Thyroid gland (tissue), 4 donors: Measurements from ENCODE around the gene STK4. TPM values are rescaled to one million over a fixed set of nuclear protein-coding genes. Genes with fewer than 3 reads are reported as not detected.

Experiments
- DNase-seq, 2 donors: peaks; one replicate each; pipeline ENCODE4 v3.0.0-alpha.2; 2019
- H3K27ac ChIP-seq, 3 donors: fragments of 200-600 bp; sonication (generic); 1 replicate in 2 of 3; 2 replicates in 1 of 3; pipeline ENCODE4 v1.5.1; 2016 to 2019; ENCODE audit warnings: mild to moderate bottlenecking in 1 of 3, moderate library complexity in 1 of 3
- H3K27me3 ChIP-seq: fragments of 200-600 bp; sonication (generic); one replicate; pipeline ENCODE4 v1.5.1; 2019
- H3K36me3 ChIP-seq, 2 donors: fragments of 200-600 bp; sonication (generic); one replicate each; pipeline ENCODE4 v1.5.1; 2016 to 2019
- H3K4me1 ChIP-seq, 2 donors: fragments of 200-600 bp; sonication (generic); one replicate each; pipeline ENCODE4 v1.5.1; 2017 to 2019
- H3K4me3 ChIP-seq, 3 donors: fragments of 200-600 bp; sonication (generic); replicated peaks in 1 of 3; 1 replicate in 2 of 3; 2 replicates in 1 of 3; pipeline ENCODE4 v1.5.1; 2016; ENCODE audit warnings: mild to moderate bottlenecking in 1 of 3
- H3K9me3 ChIP-seq: fragments of 200-600 bp; sonication (generic); one replicate; pipeline ENCODE4 v1.5.1; 2017
- POLR2A ChIP-seq, 2 donors: fragments of 450-650 bp; IDR thresholded peaks; one replicate each; pipeline ENCODE4 v1.6.1; 2017; ENCODE audit warnings: antibody characterized with exemption in 2 of 2, mild to moderate bottlenecking in 2 of 2, moderate library complexity in 1 of 2
- WGBS, 2 donors: methylation state at CpG; one replicate each; pipeline ENCODE4 v1.1.5; 2017; 5-methylcytosine and 5-hydroxymethylcytosine counted together
- intact Hi-C: fragments of 100-400 bp; cut with DNase I; formaldehyde crosslinking; loops from one replicate; pipeline ENCODE4 v1.15.1; 2023
- total RNA-seq, 4 donors: library from RNA; depleted of rRNA; stranded (reverse); fragments of >200 nt; gene quantifications; one replicate each; pipeline ENCODE4 v1.2.3, GENCODE V29; 2016
- TF ChIP-seq, protein P1 (sequence below), 6 experiments: fragments of 200-600 bp in 3 of 6; fragments of 450-650 bp in 3 of 6; sonication (generic) in 3 of 6; IDR thresholded peaks; one replicate each; pipeline ENCODE4 v1.5.1; 2016 to 2019; ENCODE audit warnings: antibody characterized with exemption in 6 of 6, mild to moderate bottlenecking in 2 of 6, inconsistent platforms in 1 of 6, moderate library complexity in 1 of 6

STK4 gene
- total RNA-seq, 4 donors from 2014 or later: 18.8 to 37.2 (median 29.2) TPM

DNA sequence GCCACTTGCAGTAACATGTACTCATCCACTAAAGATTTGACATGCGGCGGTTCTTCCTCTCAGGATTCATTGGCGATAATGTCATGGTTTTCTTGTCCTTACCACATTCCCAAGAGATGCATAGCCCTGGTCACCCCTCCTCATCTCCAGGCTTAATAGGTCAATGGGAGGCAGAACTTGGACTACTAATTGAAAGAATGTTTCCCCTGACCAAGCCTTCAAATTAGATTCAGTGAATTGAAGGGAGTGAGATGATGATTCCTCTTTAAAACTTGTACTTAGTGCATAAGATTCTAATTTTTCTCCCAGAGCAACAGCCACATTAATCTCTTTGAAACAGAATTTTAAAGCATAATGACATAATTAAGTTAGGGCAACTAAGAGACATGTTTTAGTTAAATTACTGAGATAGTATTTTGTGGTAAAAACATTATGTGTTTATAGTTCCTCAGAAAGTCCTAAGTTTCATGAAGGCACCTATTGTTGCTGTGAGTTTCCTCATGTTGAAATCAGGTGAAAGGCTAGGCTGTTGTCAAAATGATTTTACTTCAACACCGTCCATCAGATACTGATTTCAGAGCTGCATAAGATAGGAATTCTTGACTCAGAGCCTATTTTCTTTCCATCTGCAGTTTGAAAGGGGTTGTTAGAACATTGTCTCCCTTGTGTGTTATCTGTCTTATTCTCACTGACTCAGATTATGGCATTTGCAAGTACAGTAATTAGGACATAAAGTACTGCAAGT, 48.5 kb downstream of the STK4 start:
- intact Hi-C loops: loop anchor here (10.0 kb wide), 1 partner anchor 80 kb away; no protein-coding TSS in a partner anchor
- H3K36me3 ChIP-seq: no peaks in the 10 kb centered on the region
- TF ChIP-seq, protein P1, sequence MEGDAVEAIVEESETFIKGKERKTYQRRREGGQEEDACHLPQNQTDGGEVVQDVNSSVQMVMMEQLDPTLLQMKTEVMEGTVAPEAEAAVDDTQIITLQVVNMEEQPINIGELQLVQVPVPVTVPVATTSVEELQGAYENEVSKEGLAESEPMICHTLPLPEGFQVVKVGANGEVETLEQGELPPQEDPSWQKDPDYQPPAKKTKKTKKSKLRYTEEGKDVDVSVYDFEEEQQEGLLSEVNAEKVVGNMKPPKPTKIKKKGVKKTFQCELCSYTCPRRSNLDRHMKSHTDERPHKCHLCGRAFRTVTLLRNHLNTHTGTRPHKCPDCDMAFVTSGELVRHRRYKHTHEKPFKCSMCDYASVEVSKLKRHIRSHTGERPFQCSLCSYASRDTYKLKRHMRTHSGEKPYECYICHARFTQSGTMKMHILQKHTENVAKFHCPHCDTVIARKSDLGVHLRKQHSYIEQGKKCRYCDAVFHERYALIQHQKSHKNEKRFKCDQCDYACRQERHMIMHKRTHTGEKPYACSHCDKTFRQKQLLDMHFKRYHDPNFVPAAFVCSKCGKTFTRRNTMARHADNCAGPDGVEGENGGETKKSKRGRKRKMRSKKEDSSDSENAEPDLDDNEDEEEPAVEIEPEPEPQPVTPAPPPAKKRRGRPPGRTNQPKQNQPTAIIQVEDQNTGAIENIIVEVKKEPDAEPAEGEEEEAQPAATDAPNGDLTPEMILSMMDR (IDR thresholded peaks at IDR 0.05): no peak
- no peak for TF ChIP-seq POLR2A (IDR thresholded peaks at IDR 0.05)

DNA sequence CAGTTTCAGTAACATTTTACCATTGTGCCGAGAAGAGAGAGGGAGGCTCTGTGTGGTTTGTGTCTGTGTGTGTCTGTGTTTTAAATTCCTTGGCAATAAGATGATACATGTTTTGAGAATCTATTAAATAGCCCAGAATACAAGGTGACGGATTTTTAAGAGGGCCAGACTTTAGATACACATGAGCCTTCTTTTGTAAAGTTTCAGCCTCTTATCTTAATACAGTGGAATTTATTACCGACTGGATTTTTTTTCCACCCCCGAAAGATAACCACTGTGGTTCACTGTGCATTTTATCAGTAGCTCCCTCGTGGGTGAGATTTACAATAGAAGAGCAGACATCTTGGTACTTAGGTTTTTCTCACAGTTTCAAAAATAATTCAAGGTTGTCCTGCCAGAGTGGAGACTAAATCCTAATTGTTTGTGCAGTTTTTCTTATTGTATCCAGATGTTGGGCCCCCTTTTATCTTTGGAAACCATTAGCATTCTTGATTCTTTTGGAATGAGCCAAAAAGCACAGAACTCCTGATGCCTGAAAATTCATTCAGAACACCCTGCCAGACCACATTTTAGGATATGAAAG, 49.9 kb downstream of the STK4 start:
- no peaks in the 10 kb centered on the region for H3K4me1 ChIP-seq
- TF ChIP-seq POLR2A (IDR thresholded peaks at IDR 0.05): no peak
- TF ChIP-seq, protein P1 (IDR thresholded peaks at IDR 0.05): no peak
- intact Hi-C loops: loop anchor here (10.0 kb wide), 1 partner anchor 79 kb away; no protein-coding TSS in a partner anchor
- no peak for DNase-seq
- H3K9me3 ChIP-seq: no peaks in the 10 kb centered on the region
- no peaks in the 10 kb centered on the region for H3K36me3 ChIP-seq
- no peak overlapping the region for H3K4me3 ChIP-seq
- 74 to 76% methylated on average over 5 of the region's 5 CpGs for WGBS, 2 donors
- no peak overlapping the region for H3K27ac ChIP-seq
- H3K27me3 ChIP-seq: no peaks in the 10 kb centered on the region

More for the DNA sequence above, 48.5 kb downstream of the STK4 start:
- 74 to 76% methylated on average over 4 of the region's 4 CpGs for WGBS, 2 donors
- no peak for DNase-seq
- Histone ChIP-seq H3K4me3 (no peak overlapping the region), H3K4me1 (no peaks in the 10 kb centered on the region), H3K27me3 (no peaks in the 10 kb centered on the region), H3K27ac (no peak overlapping the region), H3K9me3 (no peaks in the 10 kb centered on the region)

DNA sequence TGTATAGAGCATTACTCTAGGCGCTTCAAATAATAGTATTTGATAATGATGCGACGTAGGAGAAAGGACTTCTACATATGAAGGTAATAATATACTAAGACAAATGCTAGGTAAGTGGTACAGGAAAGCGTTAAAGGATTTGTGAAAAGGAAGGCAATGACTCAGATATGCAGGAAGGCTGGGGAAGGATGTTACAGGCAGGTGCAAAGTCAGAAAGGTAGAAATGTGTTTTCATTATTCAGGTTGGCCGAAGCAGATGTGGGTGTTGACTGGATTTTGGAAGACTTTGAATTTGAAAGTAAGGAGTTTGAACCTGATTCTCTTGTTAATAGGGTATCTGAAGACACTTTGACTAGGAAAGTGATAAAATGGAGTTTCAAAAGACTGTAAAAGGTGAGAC, 51.0 kb downstream of the STK4 start:
- H3K4me3 ChIP-seq: no peak overlapping the region
- WGBS, 2 donors: 84 to 92% methylated on average over 5 of the region's 5 CpGs
- H3K27ac ChIP-seq: no peak overlapping the region
- intact Hi-C loops: loop anchor here (10.0 kb wide), 1 partner anchor 78 kb away; no protein-coding TSS in a partner anchor
- TF ChIP-seq, protein P1 (IDR thresholded peaks at IDR 0.05): no peak
- TF ChIP-seq POLR2A (IDR thresholded peaks at IDR 0.05): no peak
- DNase-seq: no peak
- H3K36me3 ChIP-seq: no peaks in the 10 kb centered on the region
- H3K27me3 ChIP-seq: no peaks in the 10 kb centered on the region
- no peaks in the 10 kb centered on the region for H3K4me1 ChIP-seq
- no peaks in the 10 kb centered on the region for H3K9me3 ChIP-seq

DNA sequence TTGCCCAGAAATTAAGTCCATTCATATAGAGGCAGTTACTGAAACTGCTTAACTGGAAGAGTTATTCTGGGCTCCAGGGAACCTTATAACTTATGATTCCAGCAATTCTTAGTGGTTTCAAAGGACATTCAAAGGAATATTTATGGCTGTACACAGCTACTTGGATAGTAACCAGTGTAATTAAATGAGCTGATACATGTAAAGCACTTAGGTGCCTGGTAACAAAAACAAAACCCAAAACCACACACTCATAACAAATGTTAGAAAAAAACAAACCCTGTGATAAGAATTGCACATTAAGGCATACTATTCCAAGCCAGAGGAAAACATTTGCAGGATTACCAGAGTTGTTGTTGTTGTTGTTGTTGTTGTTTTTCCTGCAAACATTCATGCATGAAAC, 51.5 kb downstream of the STK4 start:
- no peak for TF ChIP-seq POLR2A (IDR thresholded peaks at IDR 0.05)
- H3K4me1 ChIP-seq: no peaks in the 10 kb centered on the region
- DNase-seq: no peak
- H3K36me3 ChIP-seq: no peaks in the 10 kb centered on the region
- no peaks in the 10 kb centered on the region for H3K9me3 ChIP-seq
- H3K27ac ChIP-seq: no peak overlapping the region
- intact Hi-C loops: loop anchor here (10.0 kb wide), 1 partner anchor 77 kb away; no protein-coding TSS in a partner anchor
- H3K27me3 ChIP-seq: no peaks in the 10 kb centered on the region
- H3K4me3 ChIP-seq: no peak overlapping the region

DNA sequence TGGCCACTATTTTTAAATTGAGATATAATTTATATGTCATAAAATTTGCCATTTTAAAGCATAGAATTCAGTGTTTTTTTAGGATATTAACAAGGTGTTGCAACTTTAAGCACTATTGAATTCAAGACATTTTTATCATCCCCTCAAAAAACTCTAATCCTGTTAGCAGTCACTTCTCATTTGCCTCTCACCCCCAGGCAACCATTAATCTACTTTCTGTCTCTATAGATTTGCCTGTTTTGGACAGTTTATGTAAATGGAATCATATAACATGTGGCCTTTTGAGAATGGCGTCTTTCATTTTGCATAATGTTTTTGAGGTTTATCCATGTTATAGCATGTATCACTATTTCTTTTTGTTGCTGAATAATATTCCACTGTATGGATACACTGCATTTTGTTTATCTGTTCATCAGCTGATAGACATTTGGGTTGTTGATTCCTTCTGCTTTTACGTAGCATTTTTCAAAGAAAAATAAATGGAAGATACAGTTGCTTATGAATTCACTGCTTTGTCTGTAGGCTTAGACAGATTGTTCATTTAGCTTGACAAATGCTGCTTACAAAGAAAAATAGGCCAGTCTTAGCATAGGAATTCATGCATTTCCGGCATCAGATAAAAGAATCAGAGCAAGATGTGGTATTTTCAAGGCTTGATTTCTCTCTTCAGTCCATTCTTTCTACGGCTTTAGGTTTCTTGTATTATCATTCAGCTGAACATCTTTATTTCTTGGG, 52.9 kb downstream of the STK4 start:
- intact Hi-C loops: loop anchor here (10.0 kb wide), 1 partner anchor 76 kb away; no protein-coding TSS in a partner anchor
- Histone ChIP-seq H3K4me3 (no peak overlapping the region), H3K27me3 (no peaks in the 10 kb centered on the region), H3K9me3 (no peaks in the 10 kb centered on the region), H3K27ac (no peak overlapping the region), H3K36me3 (no peaks in the 10 kb centered on the region), H3K4me1 (no peaks in the 10 kb centered on the region)
- 95% methylated on average over 4 of the region's 4 CpGs for WGBS, 2 donors
- no peak for TF ChIP-seq POLR2A (IDR thresholded peaks at IDR 0.05)
- TF ChIP-seq, protein P1 (IDR thresholded peaks at IDR 0.05): no peak
- DNase-seq: no peak
